H1 (cell line): ENCODE measurements around the gene GRIA3. TPM values are rescaled to one million over a fixed set of nuclear protein-coding genes. Genes with fewer than 3 reads are reported as not detected.

Experiments
- CTCF ChIA-PET: fragments of 300-600 bp; sonication (Branson Sonifier 250); formaldehyde crosslinking; loops from one replicate; lab custom pipeline; 2021; ENCODE audit not compliant: partially characterized antibody; lab: Charles Lee
- POLR2A ChIA-PET: fragments of 300-600 bp; sonication (Branson Sonifier 250); formaldehyde crosslinking; loops from one replicate; lab custom pipeline; 2021; ENCODE audit warnings: inconsistent platforms; ENCODE audit not compliant: partially characterized antibody; lab: Charles Lee
- DNase-seq, 2 experiments: peaks; one replicate each; pipeline versions ENCODE4 v3.0.0 to v3.0.0-alpha.2; 2010 to 2022; ENCODE audit warnings: low spot score in 2 of 2, low read depth in 1 of 2, mixed read lengths in 1 of 2
- FAIRE-seq: peaks from 2 replicates; lab custom pipeline; 2011; peaks lifted over from hg19 to GRCh38; lab: Jason Lieb, UNC
- H2AFZ ChIP-seq: 2 replicates; pipeline ENCODE4 v1.8.1; 2012; ENCODE audit warnings: low read length, inconsistent platforms
- H2AK5ac ChIP-seq: 2 replicates; pipeline ENCODE4 v1.6.1; 2013; ENCODE audit warnings: low read depth, low read length
- H2BK120ac ChIP-seq: replicated peaks from 2 replicates; pipeline ENCODE3; 2013; ENCODE audit warnings: low read depth, low read length, inconsistent platforms
- H2BK12ac ChIP-seq: 2 replicates; pipeline ENCODE4 v1.6.1; 2013; ENCODE audit warnings: low read depth, low read length
- H2BK15ac ChIP-seq: 2 replicates; pipeline ENCODE4 v1.6.1; 2013; ENCODE audit warnings: low read length
- H2BK20ac ChIP-seq: 2 replicates; pipeline ENCODE4 v1.6.1; 2013; ENCODE audit warnings: low read length
- H2BK5ac ChIP-seq: 2 replicates; pipeline ENCODE4 v1.6.1; 2013; ENCODE audit warnings: low read depth, low read length
- H3K14ac ChIP-seq: 2 replicates; pipeline ENCODE4 v1.6.1; 2013; ENCODE audit warnings: inconsistent platforms; ENCODE audit not compliant: insufficient read length
- H3K18ac ChIP-seq: 2 replicates; pipeline ENCODE4 v1.6.1; 2013; ENCODE audit warnings: low read length; ENCODE audit errors: extremely low read depth
- H3K23ac ChIP-seq: 2 replicates; pipeline ENCODE4 v1.6.1; 2013; ENCODE audit warnings: inconsistent platforms; ENCODE audit not compliant: insufficient read length
- H3K23me2 ChIP-seq: 2 replicates; pipeline ENCODE4 v1.6.1; 2013; ENCODE audit warnings: low read depth, low read length
- H3K27ac ChIP-seq: 2 replicates; pipeline ENCODE4 v1.6.1; 2011; ENCODE audit warnings: low read depth, low read length, inconsistent platforms
- H3K27me3 ChIP-seq, 4 experiments: replicated peaks in 1 of 4; 1 replicate in 1 of 4; 2 replicates in 3 of 4; pipeline versions ENCODE4 v1.6.1 to v1.8.1; 2011 to 2013; ENCODE audit warnings: low read length in 3 of 4, mild to moderate bottlenecking in 3 of 4, inconsistent platforms in 2 of 4, mixed read lengths in 2 of 4, moderate library complexity in 1 of 4; ENCODE audit not compliant: control insufficient read depth in 3 of 4, insufficient read depth in 3 of 4; ENCODE audit errors: extremely low read depth in 1 of 4
- H3K36me3 ChIP-seq, 4 experiments: 2 replicates each; pipeline versions ENCODE4 v1.6.1 to v1.8.1; 2011 to 2013; ENCODE audit warnings: mild to moderate bottlenecking in 4 of 4, low read length in 3 of 4, moderate library complexity in 2 of 4, control low read depth in 1 of 4, inconsistent platforms in 1 of 4; ENCODE audit not compliant: insufficient read depth in 4 of 4, control insufficient read depth in 2 of 4
- H3K4ac ChIP-seq: replicated peaks from 2 replicates; pipeline ENCODE3; 2013; ENCODE audit warnings: low read length, low read depth, mixed read lengths, inconsistent platforms; ENCODE audit not compliant: insufficient read length
- H3K4me1 ChIP-seq, 4 experiments: replicated peaks in 1 of 4; 1 replicate in 1 of 4; 2 replicates in 3 of 4; pipeline versions ENCODE4 v1.6.1 to v1.8.1; 2011 to 2013; ENCODE audit warnings: low read length in 3 of 4, inconsistent platforms in 2 of 4, mixed read lengths in 1 of 4; ENCODE audit not compliant: insufficient read depth in 4 of 4, control insufficient read depth in 3 of 4
- H3K4me2 ChIP-seq, 2 experiments: 2 replicates each; pipeline versions ENCODE4 v1.6.1 to v1.8.1; 2011 to 2013; ENCODE audit warnings: low read depth in 2 of 2, low read length in 2 of 2, control low read depth in 1 of 2, inconsistent platforms in 1 of 2, mild to moderate bottlenecking in 1 of 2; ENCODE audit not compliant: insufficient read depth in 1 of 2
- H3K4me3 ChIP-seq, 4 experiments: fragments of 200-600, 300-600 bp in 1 of 4; sonication (generic), shearing (Covaris generic), sonication (Bioruptor Twin) in 1 of 4; 2 replicates each; pipeline versions ENCODE4 v1.5.1 to v1.8.1; 2011 to 2016; ENCODE audit warnings: low read length in 4 of 4, low read depth in 3 of 4, control low read depth in 2 of 4, inconsistent platforms in 2 of 4, mild to moderate bottlenecking in 2 of 4, mixed read lengths in 1 of 4, moderate library complexity in 1 of 4; ENCODE audit not compliant: insufficient read depth in 2 of 4; ENCODE audit errors: extremely low read depth in 1 of 4
- H3K56ac ChIP-seq: replicated peaks from 2 replicates; pipeline ENCODE3; 2013; ENCODE audit warnings: low read depth, mild to moderate bottlenecking, mixed read lengths, low read length, inconsistent platforms; ENCODE audit not compliant: insufficient read length
- H3K79me1 ChIP-seq: 2 replicates; pipeline ENCODE4 v1.6.1; 2013; ENCODE audit warnings: low read depth, low read length, control low read depth
- H3K79me2 ChIP-seq, 2 experiments: 2 replicates each; pipeline versions ENCODE4 v1.6.1 to v1.8.1; 2012 to 2013; ENCODE audit warnings: low read length in 2 of 2, mild to moderate bottlenecking in 2 of 2, inconsistent platforms in 1 of 2; ENCODE audit not compliant: insufficient read depth in 2 of 2, control insufficient read depth in 1 of 2
- H3K9ac ChIP-seq, 4 experiments: replicated peaks in 1 of 4; 1 replicate in 1 of 4; 2 replicates in 3 of 4; pipeline versions ENCODE4 v1.6.1 to v1.8.1; 2011 to 2013; ENCODE audit warnings: low read depth in 3 of 4, low read length in 3 of 4, control low read depth in 2 of 4, mild to moderate bottlenecking in 2 of 4, moderate library complexity in 2 of 4, inconsistent platforms in 1 of 4; ENCODE audit errors: extremely low read depth in 1 of 4
- H3K9me3 ChIP-seq, 2 experiments: 2 replicates each; pipeline versions ENCODE4 v1.6.1 to v1.8.1; 2012 to 2013; ENCODE audit warnings: mild to moderate bottlenecking in 2 of 2, moderate library complexity in 2 of 2, control low read depth in 1 of 2, inconsistent platforms in 1 of 2, low read depth in 1 of 2, low read length in 1 of 2, mixed read lengths in 1 of 2; ENCODE audit not compliant: insufficient read depth in 2 of 2
- H4K20me1 ChIP-seq, 2 experiments: replicated peaks in 1 of 2; 2 replicates each; pipeline versions ENCODE3 to v1.8.1; 2011 to 2013; ENCODE audit warnings: inconsistent platforms in 2 of 2, low read length in 2 of 2, mild to moderate bottlenecking in 1 of 2; ENCODE audit not compliant: insufficient read depth in 2 of 2, control insufficient read depth in 1 of 2
- H4K5ac ChIP-seq: 2 replicates; pipeline ENCODE4 v1.6.1; 2013; ENCODE audit warnings: low read length, low read depth, mixed read lengths, inconsistent platforms; ENCODE audit not compliant: insufficient read length
- H4K8ac ChIP-seq: 2 replicates; pipeline ENCODE4 v1.8.0; 2013; ENCODE audit warnings: mild to moderate bottlenecking, moderate library complexity, low read length, inconsistent platforms; ENCODE audit not compliant: insufficient read depth; ENCODE audit errors: extremely low read depth
- H4K91ac ChIP-seq: replicated peaks from 2 replicates; pipeline ENCODE3; 2013; ENCODE audit warnings: low read length, mixed read lengths, inconsistent platforms; ENCODE audit not compliant: insufficient read length
- CBX8 ChIP-seq: fragments of 300-800, 300-1000 bp; sonication (generic); IDR thresholded peaks from 2 replicates; pipeline ENCODE4 v1.7.1; 2016; ENCODE audit warnings: low read depth, low read length, borderline replicate concordance
- CEBPB ChIP-seq: IDR thresholded peaks from 2 replicates; pipeline ENCODE4 v1.6.1; 2012; ENCODE audit warnings: low read depth, low read length
- RBBP5 ChIP-seq: IDR thresholded peaks from 2 replicates; pipeline ENCODE4 v1.7.1; 2012; ENCODE audit warnings: low read depth, mild to moderate bottlenecking, inconsistent platforms, low read length, moderate library complexity, borderline replicate concordance
- RNF2 ChIP-seq: fragments of 200-900, 300-1000 bp; sonication (generic); IDR thresholded peaks from 2 replicates; pipeline ENCODE4 v1.7.1; 2016; ENCODE audit warnings: borderline replicate concordance, low read depth, mild to moderate bottlenecking, antibody characterized with exemption, low read length; ENCODE audit not compliant: poor library complexity, severe bottlenecking; ENCODE audit errors: missing control alignments
- WGBS, 2 experiments: shearing (Covaris generic) in 1 of 2; methylation state at CpG; one replicate each; pipeline versions ENCODE4 v1.1.6 to v1.1.7; 2013 to 2015; ENCODE audit warnings: low lambda C conversion rate in 2 of 2, mixed read lengths in 2 of 2, inconsistent platforms in 1 of 2, low coverage in 1 of 2, missing lambda C conversion rate in 1 of 2; ENCODE audit not compliant: insufficient replicate concordance in 2 of 2, insufficient coverage in 1 of 2, insufficient read length in 1 of 2; ENCODE audit errors: extremely low coverage in 1 of 2, missing lambda C conversion rate in 1 of 2; 5-methylcytosine and 5-hydroxymethylcytosine counted together
- polyA plus RNA-seq, 7 experiments: library from polyadenylated mRNA; depleted of rRNA in 3 of 7; stranded (reverse) in 5 of 7; unstranded in 2 of 7; fragments of >200 nt in 5 of 7; fragments of 200-250 nt in 2 of 7; gene quantifications; 1 replicate in 5 of 7; 2 replicates in 1 of 7; 4 replicates in 1 of 7; pipeline versions ENCODE4 v1.2.1 to v1.2.3, GENCODE V29; 2011 to 2013; ENCODE audit warnings: missing spikeins in 2 of 7, mixed read lengths in 2 of 7
- total RNA-seq: library from RNA; stranded (reverse); fragmentation: NEBNext Ultra II Directional; extraction: Animal tissue kit (Norgen Biotek cat#: 25700); gene quantifications from 2 replicates; pipeline ENCODE4 v1.2.1, GENCODE V29; 2021

GRIA3 gene
- total and polyA plus RNA-seq, 2 of the 8 experiments (the other 6 are each of a cell fraction or from before 2014, with no cell fraction given): 2.6 to 3.0 TPM

DNA sequence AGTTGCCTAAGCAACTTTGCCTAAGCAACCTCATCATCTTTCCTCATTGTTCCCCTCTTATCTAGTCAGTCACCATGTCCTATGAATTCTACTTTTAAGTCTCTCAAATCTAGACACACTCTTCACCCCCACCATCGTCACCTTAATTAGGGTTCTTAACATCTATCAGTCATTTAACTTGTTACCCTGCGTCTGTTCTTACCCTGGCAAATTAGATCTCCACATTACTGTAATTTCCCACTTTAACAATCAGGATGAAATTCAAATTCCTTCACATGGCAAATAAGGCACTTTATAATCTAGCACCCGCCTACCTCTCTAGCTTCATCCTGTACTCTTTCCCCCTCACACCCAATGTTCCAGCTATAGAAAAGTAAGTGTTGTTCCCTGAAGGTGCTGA, 221.2 kb downstream of the GRIA3 start:
- Histone ChIP-seq H3K23ac (no peak overlapping the region), H2BK12ac (no peak overlapping the region), H2AFZ (no peak overlapping the region), H3K4me3 (no peak overlapping the region), H3K79me2 (no peaks in the 10 kb centered on the region), H3K27me3 (no peaks in the 10 kb centered on the region), H4K8ac (no peak overlapping the region), H2BK15ac (no peak overlapping the region), H3K56ac (no peak overlapping the region), H3K9ac (no peak overlapping the region), H2BK5ac (no peak overlapping the region), H3K4me1 (peaks cover 0 to 5% (median 0%) of the 10 kb centered on the region in 4 experiments; a peak in 2 of 7 replicates), H3K18ac (no peak overlapping the region), H4K20me1 (no peaks in the 10 kb centered on the region), H2AK5ac (no peak overlapping the region), H4K5ac (no peak overlapping the region), H3K4me2 (no peak overlapping the region), H3K14ac (no peak overlapping the region), H3K79me1 (no peaks in the 10 kb centered on the region), H3K9me3 (no peaks in the 10 kb centered on the region), H2BK20ac (no peak overlapping the region), H3K36me3 (no peaks in the 10 kb centered on the region), H3K4ac (no peak overlapping the region), H4K91ac (no peak overlapping the region), H3K23me2 (no peaks in the 10 kb centered on the region), H2BK120ac (no peak overlapping the region), H3K27ac (no peak overlapping the region)
- DNase-seq (no peak), FAIRE-seq (no peak)
- 80% methylated on average over 3 of the region's 3 CpGs; no CpG with 5 or more reads in 1 of the 2 experiments for WGBS, 2 experiments
- ChIA-PET CTCF (no interaction called here), POLR2A (no interaction called here)
- no peak for TF ChIP-seq RBBP5
- TF ChIP-seq RNF2: no peak
- TF ChIP-seq CEBPB: no peak
- no peak for TF ChIP-seq CBX8
